HG03439 (cell line): ENCODE results near the gene SCAPER.
"Not testable (repeated sequence)": the region's sequence is repeated elsewhere in the genome, so short reads cannot be mapped to it uniquely, and the experiment has no call there.

Source experiments
- ATAC-seq: cut with Tn5 transposase; IDR thresholded peaks from one replicate; pipeline ENCODE4 v1.9.1; 2021; ENCODE audit warnings: mild to moderate bottlenecking, moderate library complexity; ENCODE audit not compliant: unreplicated experiment

Gene SCAPER

GRCh38 chr15:76439542-76439941 is 465.6 kb downstream of the SCAPER start:
- ATAC-seq, result no peak

DNA sequence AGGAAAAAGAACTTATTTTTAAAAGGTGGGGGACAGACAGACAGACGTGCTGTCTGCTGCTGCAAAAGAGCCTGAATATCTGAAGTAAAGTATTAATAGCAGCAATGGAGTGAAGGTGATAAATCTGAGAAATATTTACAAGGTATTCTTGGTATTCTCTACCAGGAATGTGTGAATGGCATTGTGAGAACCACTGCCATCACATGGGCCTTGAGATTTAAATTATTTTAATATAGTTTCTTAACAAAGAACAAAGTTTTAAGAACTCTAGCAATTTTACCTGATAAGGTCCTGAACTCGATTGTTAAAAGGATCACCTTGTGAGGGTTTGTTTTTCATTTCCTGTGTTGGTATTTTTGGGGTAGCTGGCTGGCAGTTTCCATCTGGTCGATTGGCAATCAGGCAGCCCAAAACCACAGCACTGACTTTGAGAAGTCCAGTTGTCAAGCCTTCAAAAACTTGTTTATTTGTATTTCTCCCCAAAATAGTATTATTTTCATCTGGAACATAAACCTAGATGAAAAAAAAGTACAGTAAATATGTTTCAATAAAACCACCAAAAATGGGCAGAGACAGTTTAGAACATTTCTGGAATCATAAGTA is 471.2 kb downstream of the SCAPER start:
- ATAC-seq, result no peak

DNA sequence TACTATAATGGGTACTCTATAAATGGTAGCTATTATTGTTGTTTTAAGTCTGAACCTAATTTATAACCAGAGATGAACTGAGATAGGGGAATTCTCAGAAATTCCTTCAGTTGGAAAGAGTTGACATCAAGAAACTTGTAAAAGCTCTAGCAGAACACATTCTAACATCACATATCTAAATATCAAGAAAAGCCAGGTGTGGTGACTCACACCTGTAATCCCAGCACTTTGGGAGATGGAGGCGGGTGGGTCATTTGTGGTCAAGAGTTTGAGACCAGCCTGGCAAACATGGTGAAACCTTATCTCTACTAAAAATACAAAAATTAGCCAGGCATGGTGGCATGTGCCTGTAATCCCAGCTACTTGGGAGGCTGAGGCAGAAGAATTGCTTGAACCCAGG is 472.1 kb downstream of the SCAPER start:
- ATAC-seq, result not testable (repeated sequence)

- no peak for ATAC-seq
These were observed 472.5 kb downstream of the SCAPER start for GRCh38 chr15:76432604-76433003.

- no peak for ATAC-seq
These were observed 473.2 kb downstream of the SCAPER start for GRCh38 chr15:76431971-76432370.

DNA sequence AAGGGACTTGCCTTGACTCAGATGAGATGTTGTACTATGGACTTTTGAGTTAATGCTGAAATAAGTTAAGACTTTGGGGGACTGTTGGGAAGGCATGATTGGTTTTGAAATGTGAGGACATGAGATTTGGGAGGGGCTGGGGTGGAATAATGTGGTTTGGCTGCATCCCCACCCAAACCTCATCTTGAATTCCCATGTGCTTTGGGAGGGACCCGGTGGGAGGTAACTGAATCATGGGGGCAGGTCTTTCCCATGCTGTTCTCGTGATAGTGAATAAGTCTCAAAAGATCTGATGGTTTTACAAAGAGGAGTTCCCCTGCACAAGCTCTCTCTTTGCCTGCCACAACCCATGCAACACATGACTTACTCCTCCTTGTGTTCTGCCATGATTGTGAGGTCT is 474.4 kb downstream of the SCAPER start:
- ATAC-seq, result not testable (repeated sequence)

DNA sequence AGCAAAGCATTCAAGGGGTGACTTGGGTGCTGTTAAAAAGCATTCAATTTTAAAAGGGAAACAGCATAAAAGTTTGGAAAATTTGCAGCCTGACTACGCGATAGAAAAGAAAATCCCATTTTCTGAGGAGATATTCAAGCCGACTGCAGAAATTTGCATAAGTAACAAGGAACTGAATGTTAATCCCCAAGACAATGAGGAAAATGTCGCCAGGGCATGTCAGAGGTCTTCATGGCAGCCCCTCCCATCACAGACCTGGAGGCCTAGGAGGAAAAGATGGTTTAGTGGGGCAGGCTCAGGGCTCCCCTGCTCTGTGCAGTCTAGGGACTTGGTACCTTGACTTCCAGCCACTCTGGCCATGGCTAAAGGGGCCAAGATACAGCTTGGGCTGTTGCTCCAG is 475.5 kb downstream of the SCAPER start:
- ATAC-seq, result no peak

GRCh38 chr15:76426941-76427340 is 478.2 kb downstream of the SCAPER start:
- no peak for ATAC-seq

DNA sequence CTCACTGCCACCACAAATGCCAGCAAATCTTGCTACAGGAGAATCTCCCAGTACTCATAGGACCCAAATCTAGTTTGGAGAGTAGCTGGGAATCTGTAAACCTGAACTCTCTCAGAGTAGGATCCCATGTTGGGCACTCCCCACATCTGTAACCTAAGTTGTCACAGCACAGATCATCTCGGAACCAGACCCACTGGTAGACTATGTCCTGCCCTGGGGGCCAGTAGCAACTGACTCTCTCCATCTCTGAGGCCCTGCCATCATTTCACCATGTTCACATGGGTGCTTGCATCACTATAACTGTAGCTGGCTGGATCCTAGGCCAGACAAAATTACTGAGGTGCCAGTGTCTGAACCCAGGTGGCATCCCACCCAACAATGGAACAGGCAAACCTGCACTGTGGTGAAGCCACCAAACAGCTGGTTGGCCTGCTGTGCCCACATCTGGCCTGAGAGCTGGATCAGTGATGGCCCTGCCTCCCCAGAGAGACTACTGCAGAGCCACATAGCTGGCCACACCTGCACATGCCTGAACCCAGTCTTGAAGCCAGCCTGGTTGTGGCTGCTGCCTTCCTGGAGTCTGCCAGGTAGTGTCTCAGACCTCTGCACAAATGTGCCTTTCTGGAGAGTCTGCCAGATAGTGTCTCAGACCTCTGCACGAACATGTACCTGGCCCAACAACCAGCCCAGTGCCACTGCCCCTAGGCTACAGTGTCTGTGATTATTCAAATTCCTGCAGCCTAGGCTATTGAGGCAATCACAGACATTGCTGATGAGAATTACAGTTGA is 486.6 kb downstream of the SCAPER start:
- no peak for ATAC-seq

GRCh38 chr15:76401285-76401684 is 503.9 kb downstream of the SCAPER start:
- ATAC-seq, result no peak

GRCh38 chr15:76398317-76399104 is 506.6 kb downstream of the SCAPER start:
- ATAC-seq, result no peak

DNA sequence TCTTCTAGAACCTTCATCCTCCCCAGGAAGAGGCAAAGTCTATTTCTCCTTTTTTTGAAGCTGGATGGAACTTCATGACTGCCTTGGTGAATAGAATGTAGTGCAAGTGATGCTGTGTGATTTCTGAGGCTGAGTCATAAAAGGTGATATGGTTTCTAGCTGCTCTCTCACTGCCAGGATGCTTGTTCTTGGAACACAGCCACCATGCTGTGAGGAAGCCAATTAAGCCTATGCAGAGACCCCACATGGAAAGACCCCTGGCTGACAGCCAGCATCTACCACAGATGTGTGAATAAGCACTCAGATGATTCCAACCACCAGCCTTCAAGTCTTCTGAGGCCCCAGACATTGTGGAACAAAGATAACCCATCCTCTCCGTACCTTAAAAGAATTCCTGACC is 511.5 kb downstream of the SCAPER start:
- ATAC-seq, result no peak

DNA sequence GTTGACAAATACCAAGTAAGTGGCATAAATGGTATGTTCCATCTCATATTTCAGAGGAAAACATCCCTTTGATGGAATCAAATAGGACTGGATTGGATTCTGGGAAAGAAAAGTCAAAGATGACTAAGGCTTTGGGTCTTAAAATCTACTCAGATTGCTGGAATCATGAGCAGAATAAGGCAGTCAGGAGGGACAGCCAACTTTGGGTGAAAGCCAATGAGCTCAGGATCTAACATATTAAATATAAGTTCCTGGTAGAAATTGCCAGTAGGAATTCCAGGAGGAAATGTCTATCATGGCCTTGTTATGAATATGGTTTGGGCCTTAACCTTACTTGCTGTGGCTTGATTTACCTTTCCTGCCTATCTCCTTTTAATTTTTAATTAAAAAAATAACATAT is 513.3 kb downstream of the SCAPER start:
- no peak for ATAC-seq

DNA sequence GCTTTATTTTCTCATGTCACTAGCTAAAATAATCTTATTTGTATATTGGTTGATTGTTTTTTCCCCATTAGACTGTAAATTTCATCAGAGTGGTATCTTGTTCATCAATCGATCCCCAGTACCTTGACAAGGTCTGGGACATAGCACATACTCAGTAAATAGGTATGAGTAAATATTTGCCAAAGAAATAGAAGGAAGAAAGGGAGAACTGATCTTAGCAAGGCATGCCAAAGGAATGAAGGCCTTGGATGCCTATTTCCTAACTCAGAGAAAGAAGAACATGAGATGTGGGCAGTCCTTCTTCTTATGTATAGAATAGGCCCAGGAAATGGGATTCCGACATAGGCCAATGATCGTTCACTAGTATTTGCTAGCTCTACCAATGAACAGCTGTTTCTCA is 513.8 kb downstream of the SCAPER start:
- ATAC-seq, result no peak

DNA sequence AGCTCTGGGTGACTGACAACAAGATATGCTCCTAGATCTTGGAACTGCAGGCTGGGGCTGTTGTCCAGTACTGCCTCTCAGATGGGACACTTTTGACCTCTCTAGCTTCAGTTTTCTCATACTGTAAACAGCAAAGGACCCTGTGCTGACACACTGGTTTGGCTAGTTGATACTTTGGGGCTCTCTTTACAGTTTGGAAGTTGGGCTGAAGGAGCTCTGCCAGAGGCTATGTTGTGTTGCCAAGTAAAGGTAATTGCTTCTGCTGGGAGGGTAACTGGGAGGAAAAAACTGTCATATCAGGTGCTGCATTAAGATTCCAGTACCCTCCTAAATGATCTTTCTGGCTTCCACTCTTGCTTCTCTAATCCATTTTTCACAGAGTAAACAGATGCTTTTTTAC is 514.6 kb downstream of the SCAPER start:
- no peak for ATAC-seq

DNA sequence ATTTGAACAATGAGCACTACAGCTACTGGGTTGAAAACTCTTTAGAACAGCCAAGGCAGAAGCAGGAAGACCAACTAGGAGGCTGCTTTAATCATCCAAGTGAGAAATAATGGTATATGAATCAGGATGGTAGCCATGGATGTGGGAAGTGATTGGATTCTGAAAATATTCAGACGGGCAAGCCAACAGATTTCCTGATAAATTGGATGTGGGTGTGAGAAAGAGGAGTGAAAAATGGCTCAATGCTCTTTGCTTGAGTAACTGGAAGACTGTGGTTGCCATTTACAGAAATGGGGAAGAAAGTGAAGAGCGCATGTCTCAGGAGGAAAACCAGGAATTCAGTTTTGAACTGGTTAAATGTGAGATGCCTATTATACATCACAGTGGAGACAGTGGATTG is 518.2 kb downstream of the SCAPER start:
- no peak for ATAC-seq

- ATAC-seq, result no peak
These were observed 519.0 kb downstream of the SCAPER start for GRCh38 chr15:76386178-76386577.

DNA sequence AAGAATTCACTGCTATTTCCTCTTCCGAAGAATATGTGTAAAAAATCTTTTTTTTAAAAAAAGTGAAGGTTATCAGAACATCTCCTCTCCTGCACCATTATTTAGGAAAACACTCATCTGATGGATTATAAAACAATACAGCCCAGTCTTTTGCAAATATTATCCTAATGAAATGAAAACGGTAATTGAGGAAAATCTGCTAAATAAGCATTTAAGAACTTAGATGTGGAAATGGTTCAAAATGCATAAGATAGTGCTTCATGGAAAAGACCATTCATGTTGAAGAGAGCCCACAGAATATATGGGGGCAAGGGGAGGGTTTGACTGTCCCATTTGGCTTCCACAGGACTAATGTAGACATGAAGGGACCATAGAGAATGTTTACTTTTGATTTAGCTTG is 520.7 kb downstream of the SCAPER start:
- ATAC-seq, result no peak

- no peak for ATAC-seq
These were observed 522.0 kb downstream of the SCAPER start for GRCh38 chr15:76382987-76383728.

- no peak for ATAC-seq
These were observed 523.8 kb downstream of the SCAPER start for GRCh38 chr15:76381366-76381765.

DNA sequence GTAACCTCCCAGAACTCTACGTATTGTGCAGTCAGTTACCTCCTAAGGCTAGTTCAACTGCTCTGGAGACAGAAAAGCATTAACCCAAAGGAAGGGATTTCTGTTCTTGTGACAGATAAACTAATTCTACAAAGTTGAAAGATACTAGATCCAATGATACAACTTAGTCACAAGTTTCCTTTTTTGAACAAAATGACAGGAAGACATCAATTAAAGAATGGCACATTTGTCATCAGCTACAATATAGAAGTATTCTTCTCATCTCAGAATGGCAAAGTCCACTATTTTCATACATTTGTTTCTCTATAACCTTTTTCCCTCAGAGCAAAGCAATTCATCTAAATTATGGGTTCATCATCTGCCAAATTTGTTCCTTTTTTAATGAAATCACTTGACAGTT is 524.9 kb downstream of the SCAPER start:
- no peak for ATAC-seq
